HG02943 (cell line): ENCODE results near the gene GATA6.
"Not testable (repeated sequence)": the region's sequence is repeated elsewhere in the genome, so short reads cannot be mapped to it uniquely, and the experiment has no call there.

Experiments
- ATAC-seq: cut with Tn5 transposase; IDR thresholded peaks from one replicate; pipeline ENCODE4 v1.9.1; 2021; ENCODE audit warnings: mild to moderate bottlenecking, low read depth, moderate library complexity; ENCODE audit not compliant: unreplicated experiment

GATA6 gene

DNA sequence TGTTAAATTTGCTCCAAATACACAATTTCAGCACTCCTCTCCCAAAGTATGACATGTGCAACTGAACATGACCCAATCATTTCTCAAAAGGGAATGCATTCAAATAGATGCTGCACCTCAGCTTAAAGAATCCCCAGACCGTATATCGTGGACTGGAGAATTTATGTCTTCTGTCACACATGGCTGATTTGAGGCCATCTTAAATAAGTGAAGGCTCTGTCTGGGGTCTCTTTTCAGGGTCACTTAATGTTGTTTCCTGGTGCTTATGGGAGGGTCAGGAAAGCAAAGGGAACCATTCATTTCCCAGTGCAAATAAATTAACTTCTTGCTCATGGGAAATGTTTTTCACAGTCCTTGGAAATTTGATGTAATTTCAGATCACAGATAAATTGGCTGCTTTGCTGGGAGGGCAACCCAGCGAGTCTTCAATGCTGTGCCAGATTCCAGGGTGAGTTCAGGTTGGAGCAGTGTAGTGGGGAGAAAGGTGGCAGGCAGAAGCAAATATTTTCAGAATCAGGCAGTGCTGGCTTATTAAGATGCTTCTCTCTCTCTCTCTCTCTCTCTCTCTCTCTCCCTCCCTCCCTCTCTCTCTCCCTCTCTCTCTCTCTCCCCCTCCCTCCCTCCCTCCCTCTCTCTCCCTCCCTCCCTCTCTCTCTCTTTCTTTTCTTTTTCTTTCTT is 34.3 kb downstream of the GATA6 start:
- no peak for ATAC-seq

DNA sequence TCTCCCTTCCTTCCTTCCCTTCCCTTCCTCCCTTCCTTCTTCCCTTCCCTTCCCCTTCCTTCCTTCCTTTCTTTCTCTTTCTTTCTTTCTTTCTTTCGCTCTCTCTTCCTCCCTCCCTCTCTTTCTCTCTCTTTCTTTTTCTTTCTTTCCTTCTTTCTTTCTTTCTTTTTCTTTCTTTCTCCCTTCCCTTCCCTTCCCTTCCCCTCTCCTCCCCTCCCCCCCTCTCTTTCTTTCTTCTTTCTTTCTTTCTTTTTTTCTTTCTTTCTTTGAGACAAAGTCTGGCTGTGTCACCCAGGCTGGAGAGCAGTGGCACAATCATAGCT is 34.8 kb downstream of the GATA6 start:
- no peak for ATAC-seq

DNA sequence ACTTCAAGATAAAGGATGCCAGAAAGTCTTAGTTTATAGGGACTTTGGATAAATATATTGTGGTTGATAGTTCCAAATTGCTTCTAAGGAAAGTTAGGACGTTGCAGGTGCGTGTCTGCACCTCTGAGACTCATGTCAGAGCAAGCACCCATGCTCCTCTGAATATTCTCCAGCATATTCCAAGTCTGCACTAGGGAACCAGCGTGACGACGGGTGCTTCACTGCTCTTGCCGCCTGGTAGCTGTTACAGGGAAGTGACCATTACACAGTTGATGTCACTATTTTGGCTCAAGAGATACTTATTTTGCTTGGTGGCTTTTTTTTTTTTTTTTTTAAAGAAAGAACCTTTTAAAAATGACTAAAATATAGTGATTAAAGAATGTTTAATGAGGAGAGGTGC is 35.6 kb downstream of the GATA6 start:
- no peak for ATAC-seq

- no peak for ATAC-seq
Measured at GRCh38 chr18:22207021-22207758, 37.8 kb downstream of the GATA6 start.

GRCh38 chr18:22210311-22210754 is 40.9 kb downstream of the GATA6 start:
- ATAC-seq: no peak

DNA sequence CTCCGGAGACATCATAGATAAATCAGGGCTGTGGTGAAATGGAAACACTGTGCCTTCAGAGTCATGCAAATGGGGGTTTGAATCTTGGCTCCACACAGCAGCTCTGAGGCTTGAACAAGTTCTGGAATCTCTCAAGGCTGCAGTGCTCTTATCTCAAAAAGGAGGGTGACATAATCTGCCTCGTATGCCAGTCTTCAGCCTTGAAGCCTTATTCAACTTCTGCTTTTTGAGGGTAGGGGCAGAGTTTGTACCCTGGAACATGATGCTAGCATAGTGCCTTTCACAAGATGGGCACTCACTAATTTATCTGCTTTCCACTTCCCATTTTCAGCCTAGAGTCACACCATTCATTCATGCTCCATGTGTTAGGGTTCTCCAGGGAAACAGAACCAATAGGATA is 42.3 kb downstream of the GATA6 start:
- no peak for ATAC-seq

DNA sequence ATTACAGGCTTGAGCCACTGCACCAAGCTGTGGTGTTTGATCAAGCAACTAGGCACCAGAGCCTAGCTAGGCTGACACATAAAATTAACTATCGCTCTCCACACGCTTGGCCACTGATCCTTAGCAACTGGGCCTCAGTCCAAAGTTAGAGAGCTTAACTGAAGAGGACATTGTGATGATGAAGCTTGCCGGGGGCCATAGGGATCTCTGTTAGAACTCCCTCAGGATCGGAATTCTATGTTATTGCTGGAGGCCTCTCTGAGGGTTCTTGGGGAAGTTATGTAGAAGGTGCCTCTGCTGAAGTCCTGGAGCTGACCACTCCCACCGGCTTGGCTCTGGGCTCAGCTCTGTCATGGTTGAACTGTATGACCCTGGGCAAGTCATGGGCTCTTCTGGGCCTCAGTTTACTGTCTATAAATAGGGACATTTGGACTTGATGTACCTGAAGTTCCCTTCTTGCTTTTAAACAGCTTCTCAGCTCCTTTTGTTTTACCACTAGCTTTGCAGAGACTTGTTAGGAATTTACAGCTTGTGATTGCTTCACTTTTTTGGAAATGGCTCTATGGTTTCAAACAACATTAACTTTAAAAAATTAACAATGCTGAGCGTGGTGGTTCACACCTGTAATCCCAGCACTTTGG is 44.1 kb downstream of the GATA6 start:
- ATAC-seq: no peak

- no peak for ATAC-seq
Measured at GRCh38 chr18:22214731-22215528, 45.5 kb downstream of the GATA6 start.

DNA sequence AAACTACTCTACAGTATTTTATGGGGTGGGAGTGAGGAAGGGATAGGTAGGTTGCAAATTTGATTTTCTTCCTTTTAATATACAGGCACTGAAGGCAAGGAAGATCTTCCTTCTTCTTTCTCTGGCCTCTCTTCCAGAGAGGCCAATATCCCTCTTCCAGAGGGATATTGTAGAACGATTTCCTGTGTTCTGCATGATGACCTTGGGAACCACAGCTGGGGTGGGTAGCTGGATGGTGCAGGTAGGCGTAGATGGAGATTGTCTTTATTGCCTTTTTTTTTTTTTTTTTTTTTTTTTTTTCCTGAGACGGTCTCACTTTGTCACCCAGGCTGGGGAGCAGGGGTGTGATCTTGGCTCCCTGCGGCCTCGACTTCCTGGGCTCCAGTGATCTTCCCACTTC is 49.4 kb downstream of the GATA6 start:
- ATAC-seq: no peak

GRCh38 chr18:22219568-22220355 is 50.4 kb downstream of the GATA6 start:
- no peak for ATAC-seq

DNA sequence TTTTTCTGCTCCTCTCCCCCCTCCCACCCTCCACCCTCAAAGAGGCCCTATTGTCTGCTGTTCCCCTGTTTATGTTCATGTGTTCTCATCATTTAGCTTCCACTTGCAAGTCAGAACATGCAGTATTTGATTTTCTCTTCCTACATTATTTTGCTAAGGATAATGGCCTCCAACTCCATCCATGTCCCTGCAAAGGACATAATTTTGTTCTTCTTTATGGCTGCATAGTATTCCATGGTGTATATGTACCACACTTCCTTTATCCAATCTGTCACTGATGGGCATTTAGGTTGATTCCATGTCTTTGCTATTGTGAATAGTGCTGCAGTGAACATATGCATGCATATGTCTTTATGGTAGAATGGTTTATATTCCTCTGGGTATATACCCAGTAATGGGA is 51.2 kb downstream of the GATA6 start:
- ATAC-seq: not testable (repeated sequence)

DNA sequence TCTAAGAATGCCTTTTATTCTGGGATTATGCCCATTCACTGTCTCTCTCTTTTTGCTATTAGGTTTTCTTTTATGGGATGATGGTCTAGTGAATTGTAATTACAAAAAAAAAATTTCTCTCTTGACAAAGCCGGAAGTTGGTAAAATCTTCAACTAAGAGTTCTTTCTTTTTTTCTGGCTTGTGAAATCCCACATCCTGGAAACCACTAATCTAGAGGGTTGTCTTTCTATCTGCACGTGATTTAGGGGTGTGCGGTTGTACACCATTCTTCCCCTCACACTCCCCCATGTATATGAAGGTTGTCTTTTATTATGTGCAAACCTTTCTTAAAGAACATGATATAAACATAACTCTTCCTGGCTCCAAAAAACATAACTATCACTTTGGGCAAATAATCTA is 52.0 kb downstream of the GATA6 start:
- ATAC-seq: no peak

DNA sequence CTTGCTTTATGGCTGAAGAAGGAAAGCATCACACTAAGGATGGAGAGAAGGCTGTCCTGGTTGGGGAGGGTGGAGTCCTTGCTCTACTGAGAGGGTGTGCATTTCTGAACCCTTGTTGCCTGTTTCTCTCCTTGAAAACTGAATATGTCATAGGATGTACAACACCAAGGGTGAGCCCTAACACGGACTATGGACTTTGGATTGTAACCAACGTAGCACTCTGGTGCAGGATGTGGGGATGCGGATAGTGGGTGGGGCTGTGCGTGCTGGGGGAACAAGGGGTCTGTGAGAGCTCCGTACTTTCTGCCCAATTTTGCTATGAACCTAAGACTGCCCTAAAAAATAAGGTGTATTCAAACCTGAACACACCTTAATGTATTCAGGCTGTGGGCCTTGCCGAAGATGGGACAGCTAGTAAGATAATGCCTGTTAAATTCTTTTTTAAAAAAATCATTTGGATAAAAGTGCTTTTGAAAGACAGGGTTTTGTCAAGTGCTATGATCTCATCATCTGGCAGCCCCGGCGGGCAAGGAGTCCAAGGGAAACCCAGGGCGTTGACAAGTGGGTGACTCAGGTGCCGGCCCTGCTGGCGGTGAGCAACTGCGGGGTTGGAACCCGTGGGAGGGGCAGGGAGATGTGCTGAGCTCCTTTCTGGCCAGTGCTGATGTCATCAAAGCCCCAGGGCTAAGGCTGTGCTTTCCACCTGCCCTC is 54.0 kb downstream of the GATA6 start:
- ATAC-seq: no peak

- ATAC-seq: no peak
Measured at GRCh38 chr18:22223965-22224322, 54.6 kb downstream of the GATA6 start.

GRCh38 chr18:22224339-22224738 is 55.0 kb downstream of the GATA6 start:
- no peak for ATAC-seq

DNA sequence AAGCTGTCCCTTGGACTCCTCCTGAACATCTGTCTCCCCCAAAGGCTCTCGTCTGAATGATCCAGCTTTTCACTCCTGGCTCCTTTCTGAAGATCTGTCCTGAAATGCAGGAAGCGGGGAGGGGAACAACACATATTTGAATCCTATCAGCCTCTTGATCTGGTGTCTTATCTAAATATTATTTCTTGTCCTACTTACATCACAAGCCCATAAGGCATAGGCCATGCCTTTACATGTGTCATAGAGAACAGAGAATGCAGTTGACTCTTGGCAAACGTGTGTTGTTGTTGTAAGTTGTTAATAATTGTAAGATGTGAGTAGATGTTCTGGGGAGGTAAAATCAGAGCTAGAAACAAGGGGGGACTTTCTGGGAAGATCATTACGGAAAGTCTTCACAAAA is 57.4 kb downstream of the GATA6 start:
- ATAC-seq: no peak

DNA sequence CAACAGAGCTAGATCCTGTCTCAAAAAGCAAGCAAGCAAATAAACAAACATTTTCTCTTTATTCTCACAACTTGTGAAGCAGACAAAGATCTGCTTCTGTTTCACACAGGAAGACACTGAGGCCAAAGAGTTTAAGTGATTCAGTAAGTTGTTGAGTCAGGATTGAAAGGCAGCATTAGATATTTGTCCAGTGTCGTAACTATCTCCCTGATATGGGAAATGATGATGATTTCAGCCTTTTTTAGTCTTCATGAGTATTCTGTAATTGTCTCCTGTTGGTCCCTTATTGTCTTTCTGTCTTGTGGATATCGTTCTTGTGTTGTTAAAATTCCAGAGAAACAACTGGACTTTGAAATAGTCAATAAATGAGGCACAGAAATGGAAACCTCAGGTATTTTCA is 59.6 kb downstream of the GATA6 start:
- ATAC-seq: no peak

DNA sequence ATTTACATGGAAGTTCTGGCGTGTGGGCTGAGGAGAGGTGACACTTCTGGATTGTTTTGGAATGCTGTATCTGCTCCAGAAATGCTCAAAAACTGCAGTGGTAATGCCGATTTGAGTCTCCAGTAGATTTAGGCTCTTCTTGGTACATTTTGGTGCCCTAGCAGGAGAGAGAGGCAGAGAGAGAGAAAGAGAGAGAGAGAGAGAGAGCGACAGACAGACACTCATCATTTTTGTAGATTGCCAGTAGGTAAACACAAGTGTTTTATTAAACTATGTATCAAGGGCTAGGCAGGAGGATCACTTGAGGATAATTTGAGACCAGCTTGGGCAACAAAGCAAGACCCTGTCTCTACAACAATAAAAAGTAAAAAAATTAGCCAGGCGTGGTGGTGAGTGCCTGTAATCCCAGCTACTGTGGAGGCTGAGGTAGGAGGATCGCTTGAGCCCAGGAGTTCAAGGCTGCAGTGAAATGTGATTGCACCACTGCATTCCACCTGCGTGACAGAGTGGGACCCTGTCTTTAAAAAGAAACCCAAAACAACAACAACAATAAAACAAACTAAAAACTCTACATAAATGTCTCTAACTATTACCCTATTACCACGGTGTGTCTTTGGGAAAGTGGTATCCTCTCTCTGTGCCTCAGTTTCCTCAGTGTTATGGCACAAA is 60.2 kb downstream of the GATA6 start:
- ATAC-seq: no peak

GRCh38 chr18:22230471-22230945 is 61.1 kb downstream of the GATA6 start:
- ATAC-seq: no peak
